Stimulated activated CD4-positive, alpha-beta T cell treated with anti-CD3 and anti-CD28 coated beads, Interleukin-4, amount 100 ng/mL, for 1 hour (primary cell): Measurements from ENCODE around the gene PSMC1.
A peak's percentile ranks its signal among the peaks of the same experiment; 100 is the strongest.
"Not testable (repeated sequence)": the region's sequence is repeated elsewhere in the genome, so short reads cannot be mapped to it uniquely, and the experiment has no call there.

Experiments
- DNase-seq: peaks from one replicate; pipeline ENCODE4 v3.0.0-alpha.2; 2020

The PSMC1 gene

GRCh38 chr14:90256354-90257131, at the start of gene PSMC1:
Gene PSMC1 (plus strand): TSS chr14:90256553. CDS start chr14:90256598, 45 bp downstream.
- DNase-seq = peak; percentile 83

GRCh38 chr14:90213099-90213748, 43.1 kb upstream of the PSMC1 start:
- DNase-seq = no peak

GRCh38 chr14:90228478-90228877, 27.9 kb upstream of the PSMC1 start:
- DNase-seq = no peak

GRCh38 chr14:90229942-90230341, 26.4 kb upstream of the PSMC1 start:
- DNase-seq = not testable (repeated sequence)

- peak; percentile 69 for DNase-seq
Measured at GRCh38 chr14:90235179-90235976, 21.0 kb upstream of the PSMC1 start.

- DNase-seq = no peak
Measured at GRCh38 chr14:90239139-90239538, 17.2 kb upstream of the PSMC1 start.

- DNase-seq = no peak
Measured at GRCh38 chr14:90242444-90242843, 13.9 kb upstream of the PSMC1 start.

- DNase-seq = no peak
Measured at GRCh38 chr14:90246936-90247335, 9.4 kb upstream of the PSMC1 start.

- DNase-seq = not testable (repeated sequence)
Measured at GRCh38 chr14:90247441-90247840, 8.9 kb upstream of the PSMC1 start.

- no peak for DNase-seq
Measured at GRCh38 chr14:90248594-90248993, 7.8 kb upstream of the PSMC1 start.

- no peak for DNase-seq
Measured at GRCh38 chr14:90253826-90254225, 2.5 kb upstream of the PSMC1 start.

GRCh38 chr14:90255871-90256270, 482 bp upstream of the PSMC1 start:
- no peak for DNase-seq

- DNase-seq = no peak
Measured at GRCh38 chr14:90263748-90264449, 7.5 kb downstream of the PSMC1 start.

GRCh38 chr14:90266441-90267154, 10.2 kb downstream of the PSMC1 start:
- no peak for DNase-seq

GRCh38 chr14:90268420-90268819, 12.1 kb downstream of the PSMC1 start:
- no peak for DNase-seq

- no peak for DNase-seq
Measured at GRCh38 chr14:90272523-90272922, 16.2 kb downstream of the PSMC1 start.

GRCh38 chr14:90273532-90273931, 17.2 kb downstream of the PSMC1 start:
- DNase-seq = no peak

GRCh38 chr14:90274019-90274418, 17.7 kb downstream of the PSMC1 start:
- DNase-seq = no peak

GRCh38 chr14:90274808-90275457, 18.6 kb downstream of the PSMC1 start:
- DNase-seq = peak; percentile 33

- DNase-seq = no peak
Measured at GRCh38 chr14:90275458-90275814, 19.1 kb downstream of the PSMC1 start.

GRCh38 chr14:90275820-90276219, 19.5 kb downstream of the PSMC1 start:
- DNase-seq = no peak
